22Rv1 (cell line): ENCODE measurements around the gene ANKRD42.

Experiments
- H3K27ac ChIP-seq: fragments of 450-650 bp; 2 replicates; pipeline ENCODE4 v1.5.1; 2017
- ZFX ChIP-seq: fragments of 450-650 bp; IDR thresholded peaks from 2 replicates; pipeline ENCODE4 v1.6.1; 2017; ENCODE audit warnings: antibody characterized with exemption, borderline replicate concordance
- TF ChIP-seq, protein P1 (sequence below): fragments of 450-650 bp; IDR thresholded peaks from 2 replicates; pipeline ENCODE4 v1.5.1; 2017; ENCODE audit warnings: mild to moderate bottlenecking

ANKRD42 gene

DNA sequence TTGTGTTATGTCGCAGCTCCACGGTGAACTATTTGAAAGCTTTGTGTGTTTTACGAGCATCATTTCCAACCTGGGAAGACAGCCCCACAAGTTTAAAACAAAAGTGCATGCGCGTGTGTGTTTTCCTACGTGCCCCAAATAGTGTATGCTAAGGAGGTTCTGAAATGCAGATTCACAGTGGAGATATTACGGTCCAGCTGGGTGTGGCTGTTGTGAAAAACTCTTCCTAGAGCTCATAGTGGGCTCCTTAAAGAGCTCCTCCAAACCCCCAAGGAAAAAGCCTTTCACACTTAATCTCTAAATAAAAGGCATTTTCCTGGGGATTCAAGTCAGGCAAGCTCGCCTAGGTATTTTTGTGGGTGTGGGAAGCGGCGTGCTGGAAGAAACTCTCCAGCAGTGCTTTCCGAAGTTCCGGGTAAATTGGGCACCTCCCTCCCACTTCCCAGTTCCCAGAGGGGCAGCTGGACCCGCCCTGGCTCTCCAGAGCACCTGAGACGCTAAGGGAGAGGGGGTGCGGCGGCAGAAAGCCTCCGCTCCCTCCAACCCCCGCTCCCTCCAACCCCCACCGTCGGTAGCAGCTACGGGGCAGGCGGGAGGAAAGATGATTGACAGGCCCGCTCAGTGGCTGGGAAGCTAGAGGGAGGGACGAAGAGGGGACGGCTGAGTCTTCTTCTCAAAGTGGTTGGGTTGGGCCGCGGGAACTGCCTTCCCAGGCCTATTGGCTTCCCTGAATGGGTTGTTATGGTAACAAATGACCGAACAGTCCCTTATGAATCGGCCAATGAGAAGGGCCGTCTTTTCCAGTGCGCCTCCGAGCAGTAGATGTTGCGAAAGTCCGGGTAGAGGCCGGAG is 37.1 kb upstream of the ANKRD42 start:
- peak overlapping the region; percentile 95 for H3K27ac ChIP-seq
- TF ChIP-seq ZFX, result no peak
- TF ChIP-seq, protein P1, sequence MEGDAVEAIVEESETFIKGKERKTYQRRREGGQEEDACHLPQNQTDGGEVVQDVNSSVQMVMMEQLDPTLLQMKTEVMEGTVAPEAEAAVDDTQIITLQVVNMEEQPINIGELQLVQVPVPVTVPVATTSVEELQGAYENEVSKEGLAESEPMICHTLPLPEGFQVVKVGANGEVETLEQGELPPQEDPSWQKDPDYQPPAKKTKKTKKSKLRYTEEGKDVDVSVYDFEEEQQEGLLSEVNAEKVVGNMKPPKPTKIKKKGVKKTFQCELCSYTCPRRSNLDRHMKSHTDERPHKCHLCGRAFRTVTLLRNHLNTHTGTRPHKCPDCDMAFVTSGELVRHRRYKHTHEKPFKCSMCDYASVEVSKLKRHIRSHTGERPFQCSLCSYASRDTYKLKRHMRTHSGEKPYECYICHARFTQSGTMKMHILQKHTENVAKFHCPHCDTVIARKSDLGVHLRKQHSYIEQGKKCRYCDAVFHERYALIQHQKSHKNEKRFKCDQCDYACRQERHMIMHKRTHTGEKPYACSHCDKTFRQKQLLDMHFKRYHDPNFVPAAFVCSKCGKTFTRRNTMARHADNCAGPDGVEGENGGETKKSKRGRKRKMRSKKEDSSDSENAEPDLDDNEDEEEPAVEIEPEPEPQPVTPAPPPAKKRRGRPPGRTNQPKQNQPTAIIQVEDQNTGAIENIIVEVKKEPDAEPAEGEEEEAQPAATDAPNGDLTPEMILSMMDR, result no peak

DNA sequence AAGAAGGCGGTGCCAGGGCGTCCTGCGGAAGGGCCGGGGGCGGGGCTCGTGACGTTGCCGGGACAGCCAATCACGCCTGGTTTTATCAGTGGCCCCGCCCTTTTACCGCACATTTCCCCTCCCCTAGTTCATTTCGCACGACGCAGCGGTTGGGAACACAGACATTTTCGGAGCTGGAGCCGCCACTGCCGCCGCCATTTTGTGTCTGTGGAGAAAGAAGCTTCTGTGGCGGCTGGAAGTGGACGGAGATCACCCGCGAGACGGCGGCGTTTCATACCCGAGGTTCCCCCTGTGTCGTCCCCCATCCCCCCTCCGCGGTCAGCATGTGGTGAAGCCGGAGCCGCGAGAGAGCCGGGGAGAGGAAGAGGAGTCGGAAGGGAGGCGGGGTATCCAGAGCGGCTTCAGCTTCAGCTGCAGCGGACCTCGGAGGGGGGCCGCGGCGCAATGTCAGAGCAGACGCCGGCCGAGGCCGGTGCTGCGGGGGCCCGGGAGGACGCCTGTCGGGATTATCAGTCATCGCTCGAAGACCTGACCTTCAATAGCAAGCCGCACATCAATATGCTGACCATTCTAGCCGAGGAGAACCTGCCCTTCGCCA is 36.4 kb upstream of the ANKRD42 start, which contains the start of gene PCF11:
Gene PCF11 (plus strand): TSS at position 136 of the 598 bp plus-strand sequence. CDS start 309 bp downstream, at position 445.
- H3K27ac ChIP-seq, result peak within 1 kb of the TSS; percentile 95
- no peak for TF ChIP-seq ZFX
- TF ChIP-seq, protein P1, result no peak

DNA sequence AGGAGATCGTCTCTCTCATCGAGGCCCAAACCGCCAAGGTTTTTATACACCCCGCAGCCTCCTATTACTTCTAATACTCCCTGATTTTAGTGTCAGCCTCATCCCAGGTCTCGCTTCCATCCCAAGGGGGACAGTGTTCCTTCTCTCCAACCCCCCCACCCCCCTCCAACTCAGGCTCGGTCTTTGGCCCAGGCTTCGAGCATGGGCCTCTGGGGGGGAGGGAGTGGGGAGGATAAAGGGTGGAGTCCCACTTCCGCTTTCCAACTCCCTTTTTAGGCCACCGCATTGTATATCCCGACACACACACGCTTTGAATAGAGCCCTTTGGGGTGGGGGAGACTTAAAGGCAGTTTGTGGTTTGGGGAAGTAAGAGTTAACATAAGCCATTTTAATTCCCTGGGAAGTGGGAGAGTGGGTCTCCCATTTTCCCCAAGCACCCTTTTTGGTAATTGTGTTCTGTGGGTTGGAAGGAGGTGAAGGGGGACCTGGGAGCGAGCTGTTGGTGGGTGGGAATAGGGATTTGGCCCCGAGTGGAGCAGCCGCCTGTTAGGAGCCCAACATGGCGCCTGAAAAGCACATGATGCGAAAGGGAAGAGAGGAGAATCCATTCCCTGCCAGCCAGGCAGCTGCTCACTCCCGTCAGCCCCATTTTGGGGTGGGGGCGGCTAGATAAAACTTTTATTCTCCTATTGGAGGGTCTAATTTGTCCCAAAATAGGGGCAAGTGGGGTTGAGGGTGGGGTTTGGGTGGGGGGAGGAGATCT is 35.7 kb upstream of the ANKRD42 start:
- peak overlapping the region; percentile 95 for H3K27ac ChIP-seq
- TF ChIP-seq, protein P1, result no peak
- TF ChIP-seq ZFX, result no peak

DNA sequence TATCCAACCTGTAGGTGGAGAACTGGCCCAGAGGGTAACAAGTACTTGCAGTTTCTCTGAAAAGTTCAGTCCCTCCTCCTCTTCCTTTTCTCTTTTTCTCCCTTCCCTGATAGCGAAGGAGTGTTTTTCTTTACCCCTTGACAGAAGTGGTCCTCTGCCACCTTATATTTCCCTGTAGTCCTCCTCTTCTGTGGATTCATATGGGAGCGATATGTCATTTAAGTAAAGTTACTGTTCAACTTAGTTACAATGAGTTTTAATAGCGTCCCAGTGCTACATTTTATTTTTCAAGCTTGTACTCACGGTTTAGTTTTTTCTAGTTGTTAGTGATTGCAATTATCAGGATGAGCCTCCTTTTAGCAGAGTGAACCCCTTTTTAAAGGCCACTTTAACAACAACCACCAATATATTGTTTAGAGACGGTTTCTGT is 35.1 kb upstream of the ANKRD42 start:
- H3K27ac ChIP-seq, result peak overlapping the region; percentile 95
- no peak for TF ChIP-seq ZFX
- TF ChIP-seq, protein P1, result no peak

DNA sequence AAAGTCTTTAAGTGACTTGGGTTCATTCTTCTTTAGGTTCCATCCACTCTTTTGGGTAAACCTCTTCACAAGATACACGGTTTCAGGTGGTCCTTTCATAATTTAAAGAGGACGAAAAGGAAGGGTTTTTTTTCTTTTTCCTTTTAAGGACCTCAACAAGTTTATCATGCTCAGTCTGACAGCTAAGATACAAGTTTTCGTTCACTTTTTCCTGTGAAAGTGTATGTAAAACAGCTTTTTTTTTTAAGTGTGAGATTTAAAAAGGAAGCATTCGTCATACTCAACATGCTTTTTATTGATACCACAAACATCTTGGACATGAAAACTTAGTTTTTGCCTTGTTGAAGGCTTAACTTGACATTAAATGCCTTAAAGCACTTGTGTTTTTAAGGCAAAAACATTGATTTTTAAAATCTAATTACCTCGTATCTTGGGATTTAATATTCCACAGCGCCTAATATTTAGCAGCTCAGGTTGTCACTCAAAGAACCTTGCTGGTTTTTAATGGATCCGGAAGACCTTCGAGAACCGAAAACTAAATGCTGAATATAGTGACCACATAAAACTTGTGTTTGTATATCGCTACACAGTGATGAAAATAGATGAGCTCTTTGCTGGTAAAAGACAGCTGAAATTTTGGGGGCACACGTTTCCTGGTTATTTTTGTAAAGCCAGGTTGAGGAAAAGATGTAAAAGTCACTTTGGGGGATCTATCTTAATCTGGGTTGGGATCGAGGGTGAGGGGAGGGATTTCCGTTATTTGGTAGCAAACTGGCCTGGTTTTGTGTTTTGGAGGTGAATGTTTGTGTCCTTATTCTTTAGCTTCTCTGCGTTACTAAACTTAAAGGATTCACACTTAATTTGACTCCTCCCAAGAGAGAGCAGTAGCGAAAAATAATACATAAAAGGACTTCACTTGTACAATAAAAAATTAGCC is 34.3 kb upstream of the ANKRD42 start:
- TF ChIP-seq, protein P1, result no peak
- no peak for TF ChIP-seq ZFX
- peak overlapping the region; percentile 95 for H3K27ac ChIP-seq
